Measurements from ENCODE around the gene CFAP210.

- TF ChIP-seq CTCF (IDR thresholded peaks at IDR 0.05) (no peak), POLR2A (IDR thresholded peaks at IDR 0.05) (no peak)
Observed at GRCh38 chr2:169664978-169665930, 29.0 kb downstream of the CFAP210 start.
